GM21737 (cell line): ENCODE measurements around the gene FREM2.

ENCODE experiments used
- ATAC-seq: cut with Tn5 transposase; IDR thresholded peaks from one replicate; pipeline ENCODE4 v1.9.1; 2021; ENCODE audit warnings: mild to moderate bottlenecking, moderate library complexity; ENCODE audit not compliant: unreplicated experiment

Gene FREM2

GRCh38 chr13:38687246-38688229 is 661 bp downstream of the FREM2 start:
- no peak for ATAC-seq

GRCh38 chr13:38688674-38689073 is 1.8 kb downstream of the FREM2 start:
- ATAC-seq, result no peak

- no peak for ATAC-seq
Measured at GRCh38 chr13:38690231-38690630, 3.4 kb downstream of the FREM2 start.

GRCh38 chr13:38693168-38693567 is 6.3 kb downstream of the FREM2 start:
- no peak for ATAC-seq

- no peak for ATAC-seq
Measured at GRCh38 chr13:38693641-38694040, 6.8 kb downstream of the FREM2 start.

GRCh38 chr13:38697197-38697596 is 10.3 kb downstream of the FREM2 start:
- ATAC-seq, result no peak

- no peak for ATAC-seq
Measured at GRCh38 chr13:38697628-38698333, 10.9 kb downstream of the FREM2 start.

GRCh38 chr13:38700051-38700450 is 13.2 kb downstream of the FREM2 start:
- no peak for ATAC-seq

- ATAC-seq, result no peak
Measured at GRCh38 chr13:38702669-38703068, 15.8 kb downstream of the FREM2 start.

GRCh38 chr13:38703255-38703654 is 16.4 kb downstream of the FREM2 start:
- no peak for ATAC-seq

- ATAC-seq, result no peak
Measured at GRCh38 chr13:38705365-38705764, 18.5 kb downstream of the FREM2 start.

GRCh38 chr13:38707460-38707859 is 20.6 kb downstream of the FREM2 start:
- no peak for ATAC-seq

GRCh38 chr13:38713046-38713445 is 26.2 kb downstream of the FREM2 start:
- ATAC-seq, result no peak

GRCh38 chr13:38718374-38718773 is 31.5 kb downstream of the FREM2 start:
- ATAC-seq, result no peak

- no peak for ATAC-seq
Measured at GRCh38 chr13:38730332-38730731, 43.5 kb downstream of the FREM2 start.

GRCh38 chr13:38733146-38733545 is 46.3 kb downstream of the FREM2 start:
- ATAC-seq, result no peak

- no peak for ATAC-seq
Measured at GRCh38 chr13:38735665-38736440, 49.0 kb downstream of the FREM2 start.

- ATAC-seq, result no peak
Measured at GRCh38 chr13:38743466-38743865, 56.6 kb downstream of the FREM2 start.

GRCh38 chr13:38752686-38753085 is 65.8 kb downstream of the FREM2 start:
- no peak for ATAC-seq

GRCh38 chr13:38753878-38754277 is 67.0 kb downstream of the FREM2 start:
- ATAC-seq, result no peak

- ATAC-seq, result no peak
Measured at GRCh38 chr13:38755793-38756192, 68.9 kb downstream of the FREM2 start.
